Kidney tubule cell (primary cell): ENCODE data around the gene NATD1.
A peak's percentile ranks its signal among the peaks of the same experiment; 100 is the strongest.

Experiments
- DNase-seq: peaks from one replicate; pipeline ENCODE4 v3.0.0-alpha.2; 2018; ENCODE audit warnings: low spot score

Gene NATD1

GRCh38 chr17:21275579-21276263 lies 22.5 kb upstream of the NATD1 start:
- peak; percentile 83 for DNase-seq

- no peak for DNase-seq
These were observed 21.9 kb upstream of the NATD1 start for GRCh38 chr17:21275047-21275578.

GRCh38 chr17:21272881-21273792 lies 19.9 kb upstream of the NATD1 start:
- no peak for DNase-seq

- no peak for DNase-seq
These were observed 19.0 kb upstream of the NATD1 start for GRCh38 chr17:21272250-21272649.

GRCh38 chr17:21271454-21272183 lies 18.4 kb upstream of the NATD1 start:
- no peak for DNase-seq

GRCh38 chr17:21269394-21269793 lies 16.2 kb upstream of the NATD1 start:
- DNase-seq: no peak

GRCh38 chr17:21268596-21269188 lies 15.5 kb upstream of the NATD1 start:
- no peak for DNase-seq

- peak; percentile 91 for DNase-seq
These were observed 10.2 kb upstream of the NATD1 start for GRCh38 chr17:21263376-21263775.

- DNase-seq: no peak
These were observed 9.2 kb upstream of the NATD1 start for GRCh38 chr17:21262259-21262993.

GRCh38 chr17:21258593-21258992 lies 5.4 kb upstream of the NATD1 start:
- DNase-seq: no peak

GRCh38 chr17:21253646-21254441 lies 634 bp upstream of the NATD1 start:
- peak; percentile 44 for DNase-seq

GRCh38 chr17:21252289-21252795 lies 868 bp downstream of the NATD1 start:
- no peak for DNase-seq

- DNase-seq: no peak
These were observed 1.7 kb downstream of the NATD1 start for GRCh38 chr17:21251337-21252010.

- no peak for DNase-seq
These were observed 2.4 kb downstream of the NATD1 start for GRCh38 chr17:21250854-21251253.

GRCh38 chr17:21249920-21250703 lies 3.1 kb downstream of the NATD1 start:
- DNase-seq: no peak

GRCh38 chr17:21249086-21249795 lies 4.0 kb downstream of the NATD1 start:
- no peak for DNase-seq

GRCh38 chr17:21248500-21248899 lies 4.7 kb downstream of the NATD1 start:
- DNase-seq: no peak
